Kidney (tissue), 14 donors: ENCODE measurements around the gene RHO. TPM values are rescaled to one million over a fixed set of nuclear protein-coding genes. Genes with fewer than 3 reads are reported as not detected.

ENCODE experiments used
- DNase-seq, 5 donors: peaks; one replicate each; pipeline ENCODE4 v3.0.0-alpha.2; 2013 to 2020
- FAIRE-seq: peaks from 2 replicates; lab custom pipeline; 2012; peaks lifted over from hg19 to GRCh38; lab: Jason Lieb, UNC
- H3K27ac ChIP-seq, 2 donors: one replicate each; pipeline ENCODE4 v1.7.0; 2013; ENCODE audit warnings: low read depth in 2 of 2, low read length in 2 of 2, inconsistent platforms in 1 of 2
- H3K27me3 ChIP-seq: one replicate; pipeline ENCODE4 v1.7.1; 2013; ENCODE audit warnings: low read length, inconsistent platforms; ENCODE audit not compliant: control insufficient read depth, insufficient read depth
- H3K36me3 ChIP-seq, 3 donors: one replicate each; pipeline versions ENCODE4 v1.7.0 to v1.7.1; 2013; ENCODE audit warnings: low read length in 3 of 3, control low read depth in 1 of 3, inconsistent platforms in 1 of 3; ENCODE audit not compliant: insufficient read depth in 3 of 3, control insufficient read depth in 2 of 3
- H3K4me1 ChIP-seq, 3 donors: one replicate each; pipeline versions ENCODE4 v1.7.0 to v1.7.1; 2013; ENCODE audit warnings: low read length in 3 of 3, inconsistent platforms in 1 of 3, low read depth in 1 of 3; ENCODE audit not compliant: control insufficient read depth in 2 of 3, insufficient read depth in 2 of 3
- H3K4me3 ChIP-seq, 3 donors: one replicate each; pipeline versions ENCODE4 v1.7.0 to v1.8.1; 2013; ENCODE audit warnings: low read length in 3 of 3, control low read depth in 1 of 3, inconsistent platforms in 1 of 3
- H3K9ac ChIP-seq, 3 donors: one replicate each; pipeline versions ENCODE4 v1.7.0 to v1.7.1; 2013; ENCODE audit warnings: low read length in 3 of 3, control low read depth in 1 of 3, inconsistent platforms in 1 of 3
- H3K9me3 ChIP-seq, 3 donors: one replicate each; pipeline versions ENCODE4 v1.7.0 to v1.7.1; 2013; ENCODE audit warnings: low read length in 3 of 3, control low read depth in 1 of 3, inconsistent platforms in 1 of 3; ENCODE audit not compliant: control insufficient read depth in 2 of 3, insufficient read depth in 1 of 3
- CTCF ChIP-seq: IDR thresholded peaks from 3 replicates; pipeline ENCODE4 v1.5.1; 2012; ENCODE audit warnings: mild to moderate bottlenecking, moderate library complexity, borderline replicate concordance; ENCODE audit not compliant: insufficient read depth; ENCODE audit errors: extremely low read depth
- intact Hi-C: fragments of 100-400 bp; cut with DNase I; formaldehyde crosslinking; loops from one replicate; pipeline ENCODE4 v1.11.1; 2022
- polyA plus RNA-seq: library from polyadenylated mRNA; stranded (reverse); fragments of 350-450 nt; fragmentation: Illumina TruSeq; extraction: RNeasy Lipid Tissue Mini Kit (QIAGEN cat#74804); gene quantifications from one replicate; pipeline ENCODE4 v1.2.3, GENCODE V29; 2014; ENCODE audit warnings: low read depth, low replicate concordance; ENCODE audit not compliant: insufficient read depth
- total RNA-seq: library from RNA; stranded (reverse); fragmentation: NEBNext Ultra II Directional; extraction: Animal tissue kit (Norgen Biotek cat#: 25700); gene quantifications from one replicate; pipeline ENCODE4 v1.2.1, GENCODE V29; 2021
- donor health status: control.
- donor health status: control.
- donor health status: control.
- donor health status: control.
- donor health status: control.
- donor health status: DM: yes; HTN: yes; CAD: no.
- donor health status: Normal renal cell carcinoma (clear cell type).

RHO gene
- total and polyA plus RNA-seq, 2 donors from 2014 or later, result not detected

- DNase-seq (no peak), FAIRE-seq (no peak)
- Histone ChIP-seq H3K27me3 (no peaks in the 10 kb centered on the region), H3K4me1 (peaks cover 3 to 13% (median 9%) of the 10 kb centered on the region in 3 donors), H3K9ac (no peak overlapping the region), H3K4me3 (no peak overlapping the region), H3K36me3 (no peaks in the 10 kb centered on the region), H3K9me3 (no peaks in the 10 kb centered on the region), H3K27ac (no peak overlapping the region)
- intact Hi-C loops, result no loop called here
- TF ChIP-seq CTCF, result no peak
Measured at GRCh38 chr3:129533406-129533805, 5.0 kb downstream of the RHO start.

DNA sequence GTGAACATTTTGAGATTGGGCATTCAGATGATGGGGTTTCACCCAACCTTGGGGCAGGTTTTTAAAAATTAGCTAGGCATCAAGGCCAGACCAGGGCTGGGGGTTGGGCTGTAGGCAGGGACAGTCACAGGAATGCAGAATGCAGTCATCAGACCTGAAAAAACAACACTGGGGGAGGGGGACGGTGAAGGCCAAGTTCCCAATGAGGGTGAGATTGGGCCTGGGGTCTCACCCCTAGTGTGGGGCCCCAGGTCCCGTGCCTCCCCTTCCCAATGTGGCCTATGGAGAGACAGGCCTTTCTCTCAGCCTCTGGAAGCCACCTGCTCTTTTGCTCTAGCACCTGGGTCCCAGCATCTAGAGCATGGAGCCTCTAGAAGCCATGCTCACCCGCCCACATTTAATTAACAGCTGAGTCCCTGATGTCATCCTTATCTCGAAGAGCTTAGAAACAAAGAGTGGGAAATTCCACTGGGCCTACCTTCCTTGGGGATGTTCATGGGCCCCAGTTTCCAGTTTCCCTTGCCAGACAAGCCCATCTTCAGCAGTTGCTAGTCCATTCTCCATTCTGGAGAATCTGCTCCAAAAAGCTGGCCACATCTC, 6.1 kb downstream of the RHO start:
- no peaks in the 10 kb centered on the region for H3K9me3 ChIP-seq
- intact Hi-C loops, result no loop called here
- no peaks in the 10 kb centered on the region for H3K27me3 ChIP-seq
- TF ChIP-seq CTCF, result no peak
- H3K9ac ChIP-seq, result no peak overlapping the region
- H3K27ac ChIP-seq, result no peak overlapping the region
- no peak for FAIRE-seq
- H3K4me3 ChIP-seq, result no peak overlapping the region
- peak in 4 of 5 donors; percentile 68 to 87 (median 72) for DNase-seq
- H3K36me3 ChIP-seq, result no peaks in the 10 kb centered on the region
- H3K4me1 ChIP-seq, result peaks cover 3 to 13% (median 9%) of the 10 kb centered on the region in 3 donors

GRCh38 chr3:129535075-129535474, 6.6 kb downstream of the RHO start:
- Histone ChIP-seq H3K9me3 (no peaks in the 10 kb centered on the region), H3K4me1 (peaks cover 0 to 13% (median 5%) of the 10 kb centered on the region in 3 donors), H3K36me3 (no peaks in the 10 kb centered on the region), H3K27me3 (no peaks in the 10 kb centered on the region), H3K9ac (no peak overlapping the region), H3K4me3 (no peak overlapping the region), H3K27ac (no peak overlapping the region)
- intact Hi-C loops, result no loop called here
- FAIRE-seq, result no peak
- no peak for DNase-seq
- no peak for TF ChIP-seq CTCF

GRCh38 chr3:129536374-129536667, 7.9 kb downstream of the RHO start:
- no peaks in the 10 kb centered on the region for H3K27me3 ChIP-seq
- no peaks in the 10 kb centered on the region for H3K9me3 ChIP-seq
- H3K36me3 ChIP-seq, result no peaks in the 10 kb centered on the region
- no peak for TF ChIP-seq CTCF
- DNase-seq (no peak), FAIRE-seq (no peak)
- H3K9ac ChIP-seq, result no peak overlapping the region
- intact Hi-C loops, result no loop called here
- peaks cover 0 to 7% (median 3%) of the 10 kb centered on the region in 3 donors for H3K4me1 ChIP-seq
- H3K4me3 ChIP-seq, result no peak overlapping the region
- H3K27ac ChIP-seq, result no peak overlapping the region
